HG02970 (cell line): ENCODE data around the gene PDE1A.
"Not testable (repeated sequence)": the region's sequence is repeated elsewhere in the genome, so short reads cannot be mapped to it uniquely, and the experiment has no call there.

ENCODE experiments used
- ATAC-seq: cut with Tn5 transposase; IDR thresholded peaks from one replicate; pipeline ENCODE4 v1.9.1; 2021; ENCODE audit warnings: mild to moderate bottlenecking, moderate library complexity, moderate number of reproducible peaks; ENCODE audit not compliant: unreplicated experiment, low FRiP score

Gene PDE1A

DNA sequence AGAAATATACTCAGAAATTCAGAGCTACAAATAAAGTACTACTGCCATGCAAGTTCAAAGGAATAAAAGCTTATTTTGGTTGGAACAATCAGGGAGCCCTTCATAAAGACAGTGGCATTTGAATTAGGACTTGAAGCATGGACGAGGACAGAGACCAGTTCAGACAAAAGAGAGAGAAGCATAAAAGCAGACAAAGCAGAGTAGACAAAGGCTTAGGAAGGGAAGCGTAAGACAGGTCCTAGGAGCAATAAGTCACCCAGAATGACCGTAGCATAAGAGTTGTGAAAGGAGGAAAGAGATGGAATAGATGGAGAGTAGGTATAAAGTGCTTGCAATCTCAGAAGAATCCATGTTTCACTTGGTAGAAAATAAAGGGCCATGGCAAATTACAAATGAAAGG, 14.0 kb downstream of the PDE1A start:
- no peak for ATAC-seq

DNA sequence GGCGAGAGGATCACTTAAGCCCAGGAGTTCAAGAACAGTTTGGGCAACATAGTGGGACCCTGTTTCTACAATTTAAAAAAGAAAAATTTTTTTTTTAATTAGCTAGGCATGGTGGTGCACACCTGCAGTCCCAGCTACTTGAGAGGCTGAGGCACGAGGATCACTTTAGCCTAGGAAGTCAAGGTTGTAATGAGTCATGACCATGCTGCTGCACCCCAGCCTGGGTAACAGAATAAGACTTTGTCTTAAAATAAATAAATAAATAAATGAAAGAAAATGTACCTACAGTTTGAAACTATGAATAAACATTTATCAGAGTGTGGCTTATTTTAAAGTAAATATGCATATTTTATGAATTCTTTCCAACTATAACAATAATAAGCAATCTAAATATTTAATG, 16.7 kb downstream of the PDE1A start:
- no peak for ATAC-seq

DNA sequence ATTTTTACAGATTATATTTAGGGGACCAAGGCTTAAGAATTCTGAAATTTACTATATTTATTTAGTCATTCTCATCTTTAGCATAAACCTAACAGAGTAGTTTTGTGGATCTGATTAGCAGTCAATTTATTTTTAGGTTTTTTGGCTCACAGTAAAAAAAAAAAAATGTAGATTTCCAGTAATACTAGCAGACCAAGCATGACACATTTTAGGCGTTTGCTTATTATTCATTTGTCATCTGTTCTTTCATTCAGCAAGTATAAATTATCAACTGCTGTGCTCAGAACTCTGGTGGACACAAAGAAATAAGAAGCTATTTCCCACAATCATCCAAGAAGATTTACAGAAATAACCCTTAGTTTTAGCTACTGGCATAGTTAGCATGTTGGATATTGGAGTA, 20.6 kb downstream of the PDE1A start:
- no peak for ATAC-seq

DNA sequence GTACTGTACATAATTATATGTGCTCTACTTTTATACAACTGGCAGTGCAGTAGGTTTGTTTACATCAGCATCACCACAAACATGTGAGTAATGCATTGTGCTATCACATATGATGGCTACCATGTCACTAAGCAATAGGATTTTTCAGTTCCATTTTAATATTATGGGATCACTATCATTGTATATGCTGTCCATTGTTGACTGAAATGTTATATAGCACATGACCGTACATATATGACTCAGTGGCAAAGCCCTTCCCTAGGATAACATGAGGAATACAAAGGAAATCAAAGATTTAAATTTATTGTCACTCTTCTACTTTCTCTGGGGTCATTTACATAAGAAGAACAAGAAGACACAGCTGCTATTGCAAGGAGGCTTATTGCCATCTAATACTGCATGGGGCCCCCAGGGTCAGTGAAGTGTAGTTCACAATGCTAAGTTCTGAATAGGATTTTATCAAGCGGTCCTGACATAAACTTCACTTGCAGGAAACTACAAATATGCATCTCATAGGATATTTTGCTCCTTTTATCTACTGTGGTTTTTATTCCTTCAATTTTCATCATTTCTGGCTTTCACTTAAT, 21.8 kb downstream of the PDE1A start:
- no peak for ATAC-seq

DNA sequence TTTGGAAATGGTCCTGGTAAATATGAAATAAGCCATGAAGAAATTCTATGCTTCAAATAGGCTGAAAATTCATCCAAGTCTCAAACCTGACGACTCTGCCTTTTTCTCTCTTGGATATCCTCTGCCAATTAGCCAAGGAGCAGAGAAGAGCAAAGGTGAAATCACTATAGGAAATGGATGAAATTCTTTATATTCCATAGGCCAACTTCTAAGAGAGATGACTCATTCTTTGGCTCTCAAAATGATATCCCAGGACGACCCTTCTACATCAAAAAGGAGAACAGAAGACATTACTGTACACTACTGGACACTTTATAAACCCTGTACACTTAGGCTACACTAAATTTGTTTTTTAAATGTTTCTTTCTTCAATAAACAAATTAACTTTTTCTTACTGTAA, 22.7 kb downstream of the PDE1A start:
- ATAC-seq: no peak

DNA sequence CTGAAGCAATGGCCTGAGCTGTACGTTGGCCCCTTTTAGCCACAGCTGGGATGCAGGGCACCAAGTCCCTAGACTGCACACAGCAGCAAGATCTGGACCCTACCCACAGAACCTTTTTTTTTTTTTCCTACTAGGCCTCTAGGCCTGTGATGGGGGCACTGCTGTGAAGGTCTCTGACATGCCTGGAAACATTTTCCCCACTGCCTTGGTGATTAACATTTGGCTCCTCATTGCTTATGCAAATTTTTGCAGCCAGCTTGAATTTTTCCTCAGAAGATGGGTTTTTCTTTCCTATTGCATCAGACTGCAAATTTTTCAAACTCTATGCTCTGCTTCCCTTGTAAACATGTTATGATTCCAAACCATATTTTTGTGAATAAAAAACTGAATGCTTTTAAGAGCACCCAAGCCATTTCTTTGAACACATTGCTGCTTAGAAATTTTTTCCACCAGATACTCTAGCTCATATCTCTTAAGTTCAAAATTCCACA, 33.5 kb downstream of the PDE1A start:
- ATAC-seq: no peak

DNA sequence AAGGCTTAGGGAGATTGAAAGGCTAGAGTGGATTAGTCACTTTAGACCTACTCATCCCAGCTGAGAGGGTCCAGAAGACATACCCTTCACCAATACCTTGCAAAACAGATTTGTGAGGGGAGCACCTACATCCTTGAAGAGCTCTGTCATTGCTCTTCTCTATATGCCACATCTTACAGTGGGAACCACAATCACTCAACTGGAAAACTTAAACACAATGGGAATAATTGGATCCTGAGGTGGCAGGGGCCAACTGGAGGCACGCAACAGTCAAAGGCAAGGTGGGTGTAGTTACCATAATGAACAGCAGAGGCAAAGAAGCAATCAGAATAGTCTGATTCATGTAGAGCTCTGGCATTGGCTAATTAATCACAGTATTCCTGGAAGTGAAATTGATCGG, 35.4 kb downstream of the PDE1A start:
- ATAC-seq: no peak

DNA sequence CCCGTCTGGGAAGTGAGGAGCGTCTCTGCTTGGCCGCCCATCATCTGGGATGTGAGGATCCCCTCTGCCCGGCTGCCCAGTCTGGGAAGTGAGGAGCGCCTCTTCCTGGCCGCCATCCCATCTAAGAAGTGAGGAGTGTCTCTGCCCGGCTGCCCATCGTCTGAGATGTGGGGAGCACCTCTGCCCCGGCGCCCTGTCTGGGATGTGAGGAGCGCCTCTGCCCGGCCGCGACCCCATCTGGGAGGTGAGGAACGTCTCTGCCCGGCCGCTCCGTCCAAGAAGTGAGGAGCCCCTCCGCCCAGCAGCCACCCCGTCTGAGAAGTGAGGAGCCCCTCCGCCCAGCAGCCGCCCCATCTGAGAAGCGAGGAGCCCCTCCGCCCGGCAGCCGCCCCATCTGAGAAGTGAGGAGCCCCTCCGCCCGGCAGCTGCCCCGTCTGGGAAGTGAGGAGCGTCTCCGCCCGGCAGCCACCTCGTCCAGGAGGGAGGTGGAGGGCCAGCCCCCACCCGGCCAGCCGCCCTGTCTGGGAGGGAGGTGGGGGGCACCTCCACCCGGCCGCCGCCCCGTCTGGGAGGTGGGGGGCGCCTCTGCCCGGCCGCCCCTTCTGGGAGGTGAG, 40.5 kb downstream of the PDE1A start:
- ATAC-seq: not testable (repeated sequence)

DNA sequence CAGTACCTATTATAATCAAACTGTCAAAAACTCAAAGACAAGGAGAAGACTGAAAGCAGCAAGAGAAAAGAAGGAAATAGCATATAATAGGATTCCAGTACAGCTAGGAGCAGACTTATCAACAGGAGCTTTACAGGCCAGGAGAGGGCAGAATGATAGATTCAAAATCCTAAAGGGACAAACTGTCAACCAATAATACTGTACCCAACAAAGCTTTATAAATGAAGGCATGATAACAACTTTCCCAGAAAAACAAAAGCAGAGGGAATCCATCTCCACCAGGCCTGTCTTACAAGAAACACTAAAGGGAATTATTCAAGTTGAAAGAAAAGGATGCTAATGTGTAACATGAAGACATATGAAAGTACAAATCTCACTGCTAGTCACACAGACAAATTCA, 42.0 kb downstream of the PDE1A start:
- no peak for ATAC-seq

DNA sequence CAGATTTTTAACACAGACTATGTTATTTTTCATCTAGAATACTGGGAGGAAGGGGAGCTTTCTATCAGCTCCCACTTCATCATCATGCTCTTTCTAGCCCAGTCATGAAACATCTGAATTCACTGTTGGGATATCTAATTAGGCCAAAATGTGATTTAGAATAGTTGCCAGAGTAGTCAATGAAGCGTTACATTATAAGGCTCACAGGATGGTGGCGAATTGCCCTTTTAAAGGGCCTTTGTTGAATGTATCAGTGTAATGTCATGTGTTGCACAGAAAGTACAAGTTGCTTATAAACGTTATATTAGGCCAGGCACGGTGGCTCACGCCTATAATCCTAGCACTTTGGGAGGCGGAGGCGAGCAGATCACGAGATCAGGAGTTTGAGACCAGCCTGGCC, 45.6 kb downstream of the PDE1A start:
- no peak for ATAC-seq

DNA sequence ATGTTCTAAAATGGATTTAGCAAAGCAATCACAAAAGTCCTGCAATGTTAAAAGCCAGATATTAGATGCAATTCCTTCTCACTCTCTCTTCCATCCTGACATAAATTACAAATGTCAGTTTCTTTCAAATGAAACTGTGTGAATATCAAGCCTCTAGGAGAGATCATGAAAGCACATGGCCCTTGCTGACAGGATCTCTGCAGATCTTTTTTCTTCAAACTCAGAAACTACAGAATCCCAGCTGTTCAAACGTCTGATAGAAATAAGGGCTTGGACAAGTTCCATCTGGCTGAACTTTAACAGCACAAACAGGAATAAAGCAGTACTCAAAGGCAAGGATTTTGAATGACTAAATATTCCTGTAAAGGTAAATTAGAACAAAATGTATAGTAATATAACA, 47.6 kb downstream of the PDE1A start:
- no peak for ATAC-seq

DNA sequence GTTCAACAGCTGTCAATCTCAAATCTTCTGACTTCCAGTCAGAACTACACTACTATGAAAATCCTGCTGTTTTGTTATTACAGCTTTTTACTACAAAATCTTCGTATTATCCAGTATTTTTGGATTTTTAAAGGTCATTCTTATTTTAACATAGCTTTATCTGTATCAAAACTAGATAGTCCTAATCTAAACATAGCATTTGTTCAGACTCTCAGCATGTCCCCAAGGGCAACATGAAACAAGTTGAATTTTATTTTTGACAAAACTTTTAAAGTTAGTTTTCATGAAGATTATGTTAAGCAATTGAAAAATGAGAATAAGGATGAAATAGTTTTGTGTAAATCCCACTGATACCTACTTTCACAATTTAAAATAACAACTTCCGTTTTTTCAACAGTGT, 48.1 kb downstream of the PDE1A start:
- no peak for ATAC-seq

DNA sequence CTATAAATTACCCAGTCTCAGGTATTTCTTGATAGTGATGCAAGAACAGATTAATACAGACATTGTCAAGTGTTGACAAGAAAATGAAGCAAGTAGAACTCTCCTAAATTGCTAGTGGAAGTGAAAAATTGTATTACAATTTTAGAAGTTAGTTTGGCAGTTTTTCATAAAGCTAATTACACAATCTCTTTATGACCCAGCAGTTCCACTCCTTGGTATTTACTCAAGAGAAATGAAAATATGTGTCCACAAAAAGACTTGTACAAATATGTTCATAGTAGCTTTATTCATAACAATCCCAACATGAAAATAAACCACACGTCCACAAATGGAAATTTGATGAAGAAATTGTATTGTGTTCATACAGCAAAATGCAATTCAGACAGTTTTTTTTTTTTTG, 49.4 kb downstream of the PDE1A start:
- no peak for ATAC-seq

DNA sequence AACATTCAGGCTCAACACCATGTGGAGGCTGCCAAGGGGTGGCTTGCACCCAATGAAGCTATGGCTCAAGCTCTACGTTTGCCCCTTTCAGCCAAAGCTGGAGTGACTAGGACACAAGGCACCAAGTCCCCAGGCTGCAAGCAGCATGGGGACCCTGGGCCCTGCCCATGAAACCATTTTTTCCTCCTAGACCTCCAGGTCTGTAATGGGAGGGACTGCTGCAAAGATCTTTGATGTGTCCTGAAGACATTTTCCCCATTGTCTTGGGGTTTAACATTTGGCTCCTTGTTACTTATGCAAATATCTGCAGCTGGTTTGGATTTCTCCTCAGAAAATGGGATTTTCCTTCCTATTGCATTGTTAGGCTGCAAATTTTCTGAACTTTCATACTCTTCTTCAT, 51.0 kb downstream of the PDE1A start:
- ATAC-seq: no peak

DNA sequence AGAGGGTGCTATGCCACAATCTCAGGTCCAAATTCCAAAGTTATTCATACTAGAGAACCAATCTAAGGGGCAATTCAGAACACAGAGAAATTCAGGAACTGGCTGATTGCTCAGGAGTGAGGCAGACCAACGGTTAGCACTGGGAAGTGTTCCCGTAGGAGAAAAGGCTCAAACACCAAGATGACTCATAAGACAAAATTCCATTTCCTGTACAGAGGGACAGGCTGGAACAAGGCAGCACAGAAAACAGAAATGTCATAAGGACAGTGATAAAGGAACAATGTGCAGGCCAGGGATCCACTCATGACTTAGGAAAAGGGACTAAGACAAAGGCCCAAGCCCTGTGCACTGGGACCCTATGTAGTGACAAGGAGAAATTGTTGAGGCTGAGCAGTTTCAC, 54.2 kb downstream of the PDE1A start:
- ATAC-seq: no peak

DNA sequence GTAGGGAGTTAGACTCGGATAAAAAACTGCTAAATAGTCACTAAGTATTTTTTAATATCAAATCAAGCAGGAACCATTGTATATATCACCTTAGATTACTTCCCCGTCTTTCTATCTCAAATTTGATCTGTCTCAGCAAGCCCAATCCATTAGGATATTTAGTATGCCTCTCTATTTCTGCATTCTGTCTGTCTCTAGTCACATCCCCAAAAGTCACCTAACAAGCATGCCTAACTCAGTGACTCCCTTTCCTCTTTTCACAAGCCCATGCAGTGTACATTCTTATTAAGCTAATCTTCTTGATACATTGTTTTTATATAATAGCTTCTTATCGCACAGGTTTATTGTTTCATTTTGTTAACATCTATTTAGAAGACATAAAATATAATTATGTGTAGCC, 57.8 kb downstream of the PDE1A start:
- ATAC-seq: no peak

DNA sequence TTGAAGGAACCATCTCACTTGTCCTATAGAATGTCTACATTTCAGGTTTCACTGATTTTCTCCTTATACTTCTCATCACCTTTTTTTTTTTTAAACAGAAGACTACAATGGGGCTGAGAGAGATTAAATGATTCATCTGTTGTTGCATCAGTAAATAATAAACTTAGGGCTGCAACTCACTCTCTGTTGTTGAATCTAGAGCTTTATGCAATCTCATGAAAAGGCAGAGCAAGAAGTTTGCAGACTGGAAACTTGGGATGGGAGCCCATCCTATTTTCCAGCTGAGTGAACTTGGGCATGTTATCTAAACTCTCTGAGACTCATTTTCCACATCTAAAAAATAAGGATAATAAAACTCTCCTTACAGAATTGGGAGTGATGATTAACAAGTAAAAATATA, 58.4 kb downstream of the PDE1A start:
- no peak for ATAC-seq

DNA sequence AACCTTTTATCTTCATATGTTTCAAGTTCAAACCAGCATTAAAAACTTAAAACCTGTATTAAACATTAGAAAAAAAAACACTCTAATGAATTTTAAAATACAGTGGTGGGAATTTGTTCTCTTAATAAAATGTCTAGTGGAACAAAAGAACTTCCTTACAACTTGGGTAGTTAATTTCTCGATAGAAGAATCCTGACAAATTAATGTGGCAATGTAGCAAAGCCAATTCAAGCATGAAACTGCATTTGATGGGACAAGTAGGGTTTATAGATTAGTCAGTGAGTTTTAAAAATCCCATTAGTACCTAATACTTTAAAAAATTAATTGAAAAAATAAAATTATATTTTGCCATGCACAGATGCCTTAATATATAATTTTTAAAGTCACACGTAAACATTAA, 59.4 kb downstream of the PDE1A start:
- ATAC-seq: no peak

DNA sequence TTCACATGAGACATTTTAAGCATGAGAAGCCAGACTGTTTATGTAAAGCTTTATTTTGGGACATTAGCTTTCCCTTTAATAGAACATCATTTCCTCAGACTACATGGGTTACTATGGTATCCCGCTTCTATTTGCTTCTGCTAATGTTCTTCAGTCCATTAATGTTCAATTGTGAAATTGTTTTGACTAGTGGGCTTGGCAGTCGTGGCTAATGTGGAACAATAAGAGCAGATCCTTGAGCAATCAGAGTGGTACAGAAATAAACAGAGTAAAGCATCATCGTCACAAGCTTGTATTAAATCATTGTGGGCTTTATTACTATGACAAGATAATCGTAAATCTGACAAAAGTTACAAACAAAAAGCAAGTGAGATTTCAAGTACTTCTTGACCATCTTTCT, 60.2 kb downstream of the PDE1A start:
- no peak for ATAC-seq

DNA sequence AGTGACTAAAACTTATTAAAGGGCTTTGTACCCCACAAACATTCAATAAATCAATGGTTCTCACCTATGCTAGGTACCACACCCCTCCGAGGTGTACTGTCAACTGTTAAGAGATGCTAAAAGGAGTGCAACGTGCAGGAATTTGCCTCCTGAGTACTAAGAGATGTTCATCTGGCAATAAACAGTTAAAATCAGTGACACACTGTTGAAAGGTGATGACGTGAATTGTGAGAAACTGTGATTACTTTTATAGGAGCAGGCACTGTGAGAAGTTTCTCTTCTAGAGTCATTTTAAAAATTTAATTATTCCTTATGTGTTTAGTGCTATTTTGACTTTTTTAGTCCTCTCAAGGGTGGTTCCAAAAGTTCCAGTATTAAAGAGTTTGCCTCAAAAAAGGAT, 61.0 kb downstream of the PDE1A start:
- ATAC-seq: no peak

DNA sequence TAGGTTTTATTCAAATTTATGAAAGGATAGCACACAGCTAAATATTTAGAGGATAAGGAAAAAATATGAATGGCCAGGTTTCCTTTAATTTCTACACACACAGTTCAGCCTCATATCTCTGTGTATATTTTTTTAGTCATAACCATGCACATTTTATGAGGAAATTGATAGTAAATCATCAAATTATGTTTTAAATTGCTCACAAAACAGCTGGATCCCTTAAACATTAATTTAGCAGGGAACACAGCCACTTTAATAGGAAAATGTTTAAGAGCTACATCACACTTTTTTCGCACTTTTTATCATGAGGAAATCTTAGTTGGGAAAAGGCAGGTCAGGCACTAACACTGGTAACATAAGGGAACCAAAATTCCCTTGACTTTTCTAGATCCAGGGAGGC, 65.4 kb downstream of the PDE1A start:
- ATAC-seq: no peak

DNA sequence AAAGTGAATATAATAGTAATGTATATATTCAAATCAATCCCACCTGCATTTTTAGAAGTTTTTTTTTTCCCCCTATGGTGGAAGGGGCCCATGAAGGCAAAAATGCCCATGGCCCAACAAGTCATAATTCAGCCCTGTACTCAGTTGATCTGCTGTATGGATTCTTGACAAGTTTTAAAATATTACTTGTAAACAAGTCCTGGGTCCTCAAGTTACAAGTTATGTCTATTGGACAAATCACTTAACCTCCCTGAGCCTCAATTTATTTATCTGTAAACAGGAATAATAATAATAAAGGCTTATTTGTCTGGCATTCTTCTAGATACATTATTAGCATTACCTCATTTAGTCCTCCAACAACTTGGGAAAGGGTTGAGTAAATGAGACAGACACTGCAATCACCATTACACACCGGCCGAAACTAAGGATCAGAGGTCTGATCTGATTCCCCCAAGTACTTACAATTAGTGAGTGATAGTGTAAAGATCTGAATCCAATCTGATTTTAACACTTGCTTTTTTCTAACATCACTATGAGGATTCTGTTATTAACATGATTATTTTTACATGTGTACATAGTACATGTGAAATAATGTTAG, 66.1 kb downstream of the PDE1A start:
- no peak for ATAC-seq
